HG03575 (cell line): ENCODE data around the gene HRH2.
"Not testable (repeated sequence)": the region's sequence is repeated elsewhere in the genome, so short reads cannot be mapped to it uniquely, and the experiment has no call there.

Source experiments
- ATAC-seq: cut with Tn5 transposase; IDR thresholded peaks from one replicate; pipeline ENCODE4 v1.9.1; 2021; ENCODE audit not compliant: unreplicated experiment, insufficient number of reproducible peaks, low FRiP score; ENCODE audit errors: extremely low read depth

Gene HRH2, protein sequence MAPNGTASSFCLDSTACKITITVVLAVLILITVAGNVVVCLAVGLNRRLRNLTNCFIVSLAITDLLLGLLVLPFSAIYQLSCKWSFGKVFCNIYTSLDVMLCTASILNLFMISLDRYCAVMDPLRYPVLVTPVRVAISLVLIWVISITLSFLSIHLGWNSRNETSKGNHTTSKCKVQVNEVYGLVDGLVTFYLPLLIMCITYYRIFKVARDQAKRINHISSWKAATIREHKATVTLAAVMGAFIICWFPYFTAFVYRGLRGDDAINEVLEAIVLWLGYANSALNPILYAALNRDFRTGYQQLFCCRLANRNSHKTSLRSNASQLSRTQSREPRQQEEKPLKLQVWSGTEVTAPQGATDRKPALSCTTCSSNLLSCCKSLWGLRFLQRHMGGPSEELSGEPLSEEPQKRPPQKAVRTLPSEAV

GRCh38 chr5:175657593-175658271, at the start of gene HRH2:
TSS of gene HRH2 (plus strand) at chr5:175658071. CDS start at chr5:175683234, 25,163 bp downstream.
- no peak for ATAC-seq

DNA sequence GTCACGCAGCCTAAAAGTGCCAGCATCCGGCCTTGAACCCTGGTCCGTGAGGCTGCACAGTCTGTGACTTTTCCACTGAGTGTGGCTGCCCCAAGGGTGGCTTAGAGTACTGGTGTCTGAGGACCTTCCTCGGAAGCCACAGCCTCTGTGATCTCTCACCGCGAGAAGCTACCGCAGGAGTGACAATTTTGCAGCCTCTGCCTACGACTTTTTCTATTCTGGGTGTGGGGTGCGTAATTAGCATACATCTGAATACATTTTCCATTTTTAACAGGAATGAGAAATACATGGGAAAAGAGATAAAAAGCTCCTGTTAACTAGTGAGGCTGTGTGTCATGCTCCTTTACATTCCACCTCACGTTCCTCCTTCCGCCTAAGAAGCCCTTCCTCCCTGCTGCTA, 48.3 kb upstream of the HRH2 start:
- no peak for ATAC-seq

DNA sequence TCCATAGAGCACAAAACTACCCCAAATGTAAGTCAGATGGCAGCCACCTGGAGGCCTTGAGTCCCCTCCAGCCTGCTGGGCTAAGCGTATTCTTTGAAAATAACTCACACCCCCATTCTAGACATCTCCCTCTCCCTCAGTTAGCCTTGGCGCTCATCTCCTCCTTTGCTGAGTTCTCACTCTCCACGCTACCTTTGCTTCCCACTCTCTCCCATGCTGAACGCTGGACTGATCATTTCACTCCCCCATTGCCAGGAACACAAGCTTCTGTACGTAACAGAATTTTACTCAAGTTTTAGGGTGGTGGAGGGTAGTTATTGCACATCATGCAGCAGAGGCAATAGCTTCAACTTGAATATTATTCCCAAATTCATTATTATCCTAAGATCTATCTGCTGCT, 47.5 kb upstream of the HRH2 start:
- ATAC-seq = no peak

- ATAC-seq = no peak
Measured at GRCh38 chr5:175610898-175611297, 47.0 kb upstream of the HRH2 start.

- ATAC-seq = no peak
Measured at GRCh38 chr5:175614223-175614815, 43.6 kb upstream of the HRH2 start.

DNA sequence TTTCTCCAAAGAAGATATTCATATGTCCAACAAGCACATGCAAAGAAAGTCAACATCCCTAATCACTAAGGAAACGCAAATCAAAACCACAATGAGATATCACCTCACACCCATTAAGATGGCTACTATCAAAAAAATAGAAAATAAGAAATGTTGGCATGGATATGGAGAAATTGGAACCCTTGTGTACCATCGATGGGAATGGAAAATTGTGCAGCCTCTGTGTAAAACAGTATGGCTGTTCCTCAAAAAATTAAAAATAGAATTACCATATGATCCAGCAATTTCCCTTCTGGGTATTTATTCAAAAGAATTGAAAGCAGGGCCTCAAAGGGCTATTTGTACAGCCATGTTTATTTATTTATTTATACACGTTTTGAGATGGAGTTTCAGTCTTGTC, 43.0 kb upstream of the HRH2 start:
- ATAC-seq = no peak

GRCh38 chr5:175616083-175616482, 41.8 kb upstream of the HRH2 start:
- ATAC-seq = no peak

DNA sequence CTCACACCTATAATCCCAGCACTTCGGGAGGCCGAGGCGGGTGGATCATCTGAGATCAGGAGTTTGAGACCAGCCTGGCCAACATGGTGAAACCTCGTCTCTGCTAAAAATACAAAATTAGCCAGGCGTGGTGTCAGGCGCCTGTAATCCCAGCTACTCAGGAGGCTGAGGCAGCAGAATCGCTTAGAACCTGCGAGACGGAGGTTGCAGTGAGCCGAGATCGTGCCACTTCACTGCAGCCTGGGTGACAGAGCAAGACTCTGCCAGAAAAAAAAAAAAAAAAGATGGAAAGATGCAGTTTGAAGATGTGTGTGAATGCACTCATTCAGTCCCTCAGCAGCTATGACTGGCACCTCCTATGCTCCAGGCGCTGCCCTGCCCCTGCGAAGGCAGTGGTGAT, 41.3 kb upstream of the HRH2 start:
- ATAC-seq = not testable (repeated sequence)

DNA sequence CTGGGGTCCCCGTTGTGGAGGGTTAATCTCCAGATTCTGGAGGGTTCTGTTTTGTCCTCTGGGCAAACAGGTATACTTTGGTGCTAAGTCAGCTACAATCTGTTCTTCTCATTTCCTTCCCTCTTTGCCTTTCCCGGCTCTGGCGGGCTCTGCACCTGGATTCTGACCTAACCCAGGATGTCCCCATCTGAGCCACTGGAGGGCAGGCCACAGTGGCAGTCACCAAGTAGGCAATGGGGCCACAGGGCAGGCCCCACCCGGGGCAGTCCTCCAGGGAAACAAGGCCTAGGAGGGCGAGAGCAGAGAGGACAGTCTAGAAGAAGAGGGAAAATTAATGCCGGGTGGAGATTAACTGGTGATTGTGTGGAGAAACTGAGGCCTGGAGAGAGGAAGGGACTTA, 40.4 kb upstream of the HRH2 start:
- ATAC-seq = no peak

GRCh38 chr5:175620527-175620926, 37.3 kb upstream of the HRH2 start:
- no peak for ATAC-seq

DNA sequence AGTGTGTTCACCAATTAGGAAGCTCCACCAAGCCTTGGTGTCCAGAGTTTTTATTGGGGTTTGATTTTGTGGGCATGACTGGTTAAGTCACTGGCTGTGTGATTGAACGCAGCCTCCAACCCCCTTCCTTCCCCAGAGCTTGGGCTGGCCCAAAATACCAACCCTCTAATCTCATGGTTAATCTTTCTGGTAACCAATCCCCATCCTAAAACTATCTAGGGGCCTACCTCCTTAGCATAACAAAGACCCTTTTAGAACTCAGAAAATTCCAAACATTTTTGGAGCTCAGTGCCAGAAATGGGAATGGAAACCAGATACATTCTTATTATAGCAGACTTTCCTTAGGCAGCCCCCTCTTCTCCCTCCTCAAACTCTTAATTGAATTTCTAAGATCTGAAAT, 35.9 kb upstream of the HRH2 start:
- no peak for ATAC-seq

- ATAC-seq = no peak
Measured at GRCh38 chr5:175623088-175623487, 34.8 kb upstream of the HRH2 start.

DNA sequence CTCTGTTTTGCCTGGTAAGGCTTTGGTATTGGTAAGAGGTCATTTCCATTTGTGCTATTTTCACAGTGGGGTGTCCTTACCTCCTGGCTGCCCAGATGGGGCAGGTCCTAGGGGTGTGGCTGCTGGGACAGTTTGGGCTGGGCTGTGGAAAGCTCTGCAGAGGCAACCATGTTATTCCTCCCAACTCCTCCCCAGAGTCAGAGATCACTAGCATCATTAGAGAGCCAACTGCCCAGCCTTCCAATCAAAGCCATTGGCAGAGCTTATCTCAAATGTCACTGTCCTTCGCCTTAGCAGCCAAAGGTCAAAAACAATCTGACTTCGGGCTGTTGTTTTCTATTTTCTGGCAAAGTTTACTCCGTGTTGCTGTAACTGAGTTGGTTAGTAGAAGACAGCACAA, 33.6 kb upstream of the HRH2 start:
- no peak for ATAC-seq

GRCh38 chr5:175627005-175627404, 30.9 kb upstream of the HRH2 start:
- ATAC-seq = no peak

GRCh38 chr5:175627739-175628138, 30.1 kb upstream of the HRH2 start:
- ATAC-seq = no peak

GRCh38 chr5:175628668-175629067, 29.2 kb upstream of the HRH2 start:
- no peak for ATAC-seq

- ATAC-seq = no peak
Measured at GRCh38 chr5:175629261-175629660, 28.6 kb upstream of the HRH2 start.

- ATAC-seq = no peak
Measured at GRCh38 chr5:175629793-175630192, 28.1 kb upstream of the HRH2 start.

DNA sequence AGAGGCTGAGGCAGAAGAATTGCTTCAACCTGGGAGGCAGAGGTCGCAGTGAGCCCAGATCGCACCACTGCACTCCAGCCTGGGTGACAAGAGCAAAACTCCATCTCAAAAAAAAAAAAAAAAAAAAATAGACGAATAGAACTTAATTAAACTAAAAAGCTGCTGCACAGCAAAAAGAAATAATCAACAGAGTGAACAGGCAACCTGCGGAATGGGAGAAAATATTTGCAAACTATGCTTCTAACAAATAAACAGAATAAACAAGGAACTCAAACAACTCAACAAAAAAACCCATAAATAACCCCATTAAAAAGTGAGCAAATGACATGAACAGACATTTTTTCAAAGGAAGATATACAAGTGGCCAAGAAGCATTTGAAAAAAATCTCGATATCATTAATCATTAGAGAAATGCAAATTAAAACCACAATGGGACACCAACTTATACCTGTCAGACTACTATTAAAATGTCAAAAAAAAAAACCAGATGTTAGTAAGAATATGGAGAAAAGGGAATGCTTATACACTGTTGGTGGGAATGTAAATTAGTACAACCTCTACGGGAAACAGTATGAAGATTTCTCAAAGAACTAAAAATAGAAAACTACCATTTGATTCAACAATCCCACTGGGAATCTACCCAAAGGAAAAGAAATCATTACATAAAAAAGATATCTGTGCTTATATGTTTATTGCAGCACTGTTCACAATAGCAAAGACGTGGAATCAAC, 21.9 kb upstream of the HRH2 start:
- no peak for ATAC-seq

GRCh38 chr5:175638305-175638704, 19.6 kb upstream of the HRH2 start:
- ATAC-seq = no peak
